GM10847 (cell line): Measurements from ENCODE around the gene SYNM.

Source experiments
- POLR2A ChIP-seq: IDR thresholded peaks from 2 replicates; pipeline ENCODE4 v1.6.1; 2011; ENCODE audit not compliant: insufficient read length; ENCODE audit errors: extremely low read depth

SYNM gene

DNA sequence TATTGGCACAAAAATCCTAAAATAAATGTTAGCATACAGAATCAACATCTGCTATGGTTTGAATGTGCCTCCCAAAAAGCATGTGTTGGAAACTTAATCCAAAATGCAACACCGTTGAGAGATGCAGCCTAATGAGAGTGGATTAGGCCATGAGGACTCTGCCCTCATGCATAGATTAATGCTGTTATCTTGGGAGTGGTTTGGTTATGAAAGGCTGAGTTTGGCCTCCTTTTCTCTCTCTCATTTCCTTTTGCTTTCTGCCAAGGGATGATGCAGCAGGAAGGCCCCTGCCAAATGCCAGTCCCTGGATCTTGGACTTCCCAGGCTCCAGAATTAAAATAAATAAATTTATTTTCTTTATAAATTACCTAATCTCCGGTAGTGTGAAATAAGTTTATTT lies 49.4 kb downstream of the SYNM start:
- TF ChIP-seq POLR2A = no peak

GRCh38 chr15:99155961-99156443 lies 51.1 kb downstream of the SYNM start:
- no peak for TF ChIP-seq POLR2A

- TF ChIP-seq POLR2A = no peak
These were observed 52.6 kb downstream of the SYNM start for GRCh38 chr15:99157456-99157855.

- TF ChIP-seq POLR2A = no peak
These were observed 53.9 kb downstream of the SYNM start for GRCh38 chr15:99158626-99159412.

- TF ChIP-seq POLR2A = no peak
These were observed 58.6 kb downstream of the SYNM start for GRCh38 chr15:99163271-99164062.

DNA sequence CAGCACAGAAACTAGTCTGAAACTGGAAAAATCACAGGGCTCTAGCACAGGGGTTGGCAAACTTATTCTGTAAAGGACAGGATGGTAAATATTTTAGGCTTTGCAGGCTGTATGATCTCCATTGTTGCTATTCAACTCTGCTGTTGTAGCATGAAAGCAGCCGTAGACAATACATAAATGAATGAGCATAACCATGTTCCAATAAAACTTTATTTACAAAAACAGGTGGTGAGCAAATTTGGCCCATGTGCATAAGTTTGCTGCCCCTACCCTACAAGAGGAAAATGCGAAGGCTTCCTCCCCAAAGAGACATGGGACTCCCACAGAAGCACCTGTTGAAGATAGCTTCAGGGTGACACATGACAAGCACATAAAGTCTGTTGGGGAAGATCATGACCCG lies 59.2 kb downstream of the SYNM start:
- no peak for TF ChIP-seq POLR2A

GRCh38 chr15:99165020-99165790 lies 60.3 kb downstream of the SYNM start:
- no peak for TF ChIP-seq POLR2A

DNA sequence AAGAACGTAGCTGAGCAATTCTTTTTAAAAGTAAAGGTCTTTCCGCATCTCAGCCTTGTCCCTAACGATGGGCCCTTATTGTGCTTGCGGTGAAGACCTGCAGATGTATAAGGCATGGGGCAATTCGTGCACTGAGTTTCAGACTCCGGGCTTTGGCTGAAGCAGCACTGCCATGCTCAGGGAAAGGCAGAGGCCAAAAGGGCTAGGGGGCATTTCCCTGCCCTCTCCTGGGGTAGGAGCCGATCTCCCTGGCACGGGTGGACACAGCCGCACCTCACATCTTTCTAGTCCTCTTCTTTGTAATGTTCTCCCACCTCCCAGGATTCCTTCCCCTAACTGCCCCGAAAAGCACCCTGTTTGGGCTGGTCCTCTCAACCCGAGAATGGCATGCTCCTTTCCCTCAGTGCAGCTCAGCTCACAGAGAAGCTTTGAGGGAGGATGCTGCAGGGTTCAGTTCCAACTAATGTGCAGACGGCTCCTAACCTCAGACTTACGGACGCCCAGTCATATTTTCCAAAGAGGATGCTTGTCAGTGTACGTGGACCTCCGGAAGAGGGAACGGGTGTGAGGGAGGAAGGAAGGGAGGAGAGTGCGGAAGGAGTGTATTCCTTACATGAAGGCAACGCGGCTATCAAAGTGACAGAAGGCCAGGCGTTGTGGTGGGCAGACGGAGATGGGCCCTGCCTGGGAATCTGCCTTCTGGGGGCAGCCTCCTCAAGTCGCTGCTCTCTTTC lies 61.2 kb downstream of the SYNM start:
- TF ChIP-seq POLR2A = no peak

DNA sequence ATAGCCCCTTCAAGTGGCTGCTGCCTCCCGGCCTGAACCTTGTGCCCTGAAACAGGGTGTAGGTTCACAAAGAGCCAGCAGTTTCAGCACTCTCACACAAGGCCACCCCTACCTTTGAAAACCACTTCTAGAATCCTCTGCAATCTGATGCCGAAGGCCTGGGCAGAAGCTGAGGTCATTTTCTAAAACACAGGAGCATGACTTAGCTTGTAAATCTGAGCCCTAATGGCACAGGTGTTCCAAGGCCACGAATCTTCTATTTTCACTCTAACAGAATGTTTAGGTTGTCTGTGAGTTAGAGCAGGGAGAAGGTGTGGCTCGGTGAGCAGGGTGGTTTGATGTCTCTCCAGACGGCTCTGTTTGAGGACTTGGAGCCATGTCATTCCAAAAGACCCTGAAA lies 62.3 kb downstream of the SYNM start:
- TF ChIP-seq POLR2A = no peak

DNA sequence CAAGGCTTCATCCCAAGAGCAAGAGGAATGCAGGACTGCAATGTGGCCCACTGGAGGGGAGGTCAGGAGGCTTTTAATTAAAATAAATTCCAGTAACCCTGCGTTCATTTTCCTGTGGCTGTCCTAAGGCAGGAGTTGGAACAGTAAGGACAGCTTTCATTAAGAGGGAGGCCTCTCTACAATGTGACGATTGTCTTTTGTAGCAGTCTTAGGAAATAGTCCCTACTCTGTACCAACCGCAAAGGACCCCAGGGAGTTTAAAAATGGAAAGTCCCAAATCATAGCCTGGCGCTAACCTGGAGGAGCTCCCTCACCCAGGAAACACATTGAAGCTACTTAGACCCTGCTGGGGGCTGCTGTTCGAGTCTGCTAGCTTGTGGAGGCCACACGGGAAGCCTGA lies 62.8 kb downstream of the SYNM start:
- no peak for TF ChIP-seq POLR2A

GRCh38 chr15:99168601-99169580 lies 64.0 kb downstream of the SYNM start:
- no peak for TF ChIP-seq POLR2A

GRCh38 chr15:99169769-99170311 lies 65.0 kb downstream of the SYNM start:
- no peak for TF ChIP-seq POLR2A

- TF ChIP-seq POLR2A = no peak
These were observed 65.7 kb downstream of the SYNM start for GRCh38 chr15:99170476-99171065.
